H1 (cell line): ENCODE data around the gene ALDH3A1. TPM values are rescaled to one million over a fixed set of nuclear protein-coding genes. Genes with fewer than 3 reads are reported as not detected.

Experiments
- CTCF ChIA-PET: fragments of 300-600 bp; sonication (Branson Sonifier 250); formaldehyde crosslinking; loops from one replicate; lab custom pipeline; 2021; ENCODE audit not compliant: partially characterized antibody; lab: Charles Lee
- POLR2A ChIA-PET: fragments of 300-600 bp; sonication (Branson Sonifier 250); formaldehyde crosslinking; loops from one replicate; lab custom pipeline; 2021; ENCODE audit warnings: inconsistent platforms; ENCODE audit not compliant: partially characterized antibody; lab: Charles Lee
- DNase-seq, 2 experiments: peaks; one replicate each; pipeline versions ENCODE4 v3.0.0 to v3.0.0-alpha.2; 2010 to 2022; ENCODE audit warnings: low spot score in 2 of 2, low read depth in 1 of 2, mixed read lengths in 1 of 2
- FAIRE-seq: peaks from 2 replicates; lab custom pipeline; 2011; peaks lifted over from hg19 to GRCh38; lab: Jason Lieb, UNC
- H2AFZ ChIP-seq: 2 replicates; pipeline ENCODE4 v1.8.1; 2012; ENCODE audit warnings: low read length, inconsistent platforms
- H2AK5ac ChIP-seq: 2 replicates; pipeline ENCODE4 v1.6.1; 2013; ENCODE audit warnings: low read depth, low read length
- H2BK120ac ChIP-seq: replicated peaks from 2 replicates; pipeline ENCODE3; 2013; ENCODE audit warnings: low read depth, low read length, inconsistent platforms
- H2BK12ac ChIP-seq: 2 replicates; pipeline ENCODE4 v1.6.1; 2013; ENCODE audit warnings: low read depth, low read length
- H2BK15ac ChIP-seq: 2 replicates; pipeline ENCODE4 v1.6.1; 2013; ENCODE audit warnings: low read length
- H2BK20ac ChIP-seq: 2 replicates; pipeline ENCODE4 v1.6.1; 2013; ENCODE audit warnings: low read length
- H2BK5ac ChIP-seq: 2 replicates; pipeline ENCODE4 v1.6.1; 2013; ENCODE audit warnings: low read depth, low read length
- H3K14ac ChIP-seq: 2 replicates; pipeline ENCODE4 v1.6.1; 2013; ENCODE audit warnings: inconsistent platforms; ENCODE audit not compliant: insufficient read length
- H3K18ac ChIP-seq: 2 replicates; pipeline ENCODE4 v1.6.1; 2013; ENCODE audit warnings: low read length; ENCODE audit errors: extremely low read depth
- H3K23ac ChIP-seq: 2 replicates; pipeline ENCODE4 v1.6.1; 2013; ENCODE audit warnings: inconsistent platforms; ENCODE audit not compliant: insufficient read length
- H3K23me2 ChIP-seq: 2 replicates; pipeline ENCODE4 v1.6.1; 2013; ENCODE audit warnings: low read depth, low read length
- H3K27ac ChIP-seq: 2 replicates; pipeline ENCODE4 v1.6.1; 2011; ENCODE audit warnings: low read depth, low read length, inconsistent platforms
- H3K27me3 ChIP-seq, 4 experiments: replicated peaks in 1 of 4; 1 replicate in 1 of 4; 2 replicates in 3 of 4; pipeline versions ENCODE4 v1.6.1 to v1.8.1; 2011 to 2013; ENCODE audit warnings: low read length in 3 of 4, mild to moderate bottlenecking in 3 of 4, inconsistent platforms in 2 of 4, mixed read lengths in 2 of 4, moderate library complexity in 1 of 4; ENCODE audit not compliant: control insufficient read depth in 3 of 4, insufficient read depth in 3 of 4; ENCODE audit errors: extremely low read depth in 1 of 4
- H3K36me3 ChIP-seq, 4 experiments: 2 replicates each; pipeline versions ENCODE4 v1.6.1 to v1.8.1; 2011 to 2013; ENCODE audit warnings: mild to moderate bottlenecking in 4 of 4, low read length in 3 of 4, moderate library complexity in 2 of 4, control low read depth in 1 of 4, inconsistent platforms in 1 of 4; ENCODE audit not compliant: insufficient read depth in 4 of 4, control insufficient read depth in 2 of 4
- H3K4ac ChIP-seq: replicated peaks from 2 replicates; pipeline ENCODE3; 2013; ENCODE audit warnings: low read length, low read depth, mixed read lengths, inconsistent platforms; ENCODE audit not compliant: insufficient read length
- H3K4me1 ChIP-seq, 4 experiments: replicated peaks in 1 of 4; 1 replicate in 1 of 4; 2 replicates in 3 of 4; pipeline versions ENCODE4 v1.6.1 to v1.8.1; 2011 to 2013; ENCODE audit warnings: low read length in 3 of 4, inconsistent platforms in 2 of 4, mixed read lengths in 1 of 4; ENCODE audit not compliant: insufficient read depth in 4 of 4, control insufficient read depth in 3 of 4
- H3K4me2 ChIP-seq, 2 experiments: 2 replicates each; pipeline versions ENCODE4 v1.6.1 to v1.8.1; 2011 to 2013; ENCODE audit warnings: low read depth in 2 of 2, low read length in 2 of 2, control low read depth in 1 of 2, inconsistent platforms in 1 of 2, mild to moderate bottlenecking in 1 of 2; ENCODE audit not compliant: insufficient read depth in 1 of 2
- H3K4me3 ChIP-seq, 4 experiments: fragments of 200-600, 300-600 bp in 1 of 4; sonication (generic), shearing (Covaris generic), sonication (Bioruptor Twin) in 1 of 4; 2 replicates each; pipeline versions ENCODE4 v1.5.1 to v1.8.1; 2011 to 2016; ENCODE audit warnings: low read length in 4 of 4, low read depth in 3 of 4, control low read depth in 2 of 4, inconsistent platforms in 2 of 4, mild to moderate bottlenecking in 2 of 4, mixed read lengths in 1 of 4, moderate library complexity in 1 of 4; ENCODE audit not compliant: insufficient read depth in 2 of 4; ENCODE audit errors: extremely low read depth in 1 of 4
- H3K56ac ChIP-seq: replicated peaks from 2 replicates; pipeline ENCODE3; 2013; ENCODE audit warnings: low read depth, mild to moderate bottlenecking, mixed read lengths, low read length, inconsistent platforms; ENCODE audit not compliant: insufficient read length
- H3K79me1 ChIP-seq: 2 replicates; pipeline ENCODE4 v1.6.1; 2013; ENCODE audit warnings: low read depth, low read length, control low read depth
- H3K79me2 ChIP-seq, 2 experiments: 2 replicates each; pipeline versions ENCODE4 v1.6.1 to v1.8.1; 2012 to 2013; ENCODE audit warnings: low read length in 2 of 2, mild to moderate bottlenecking in 2 of 2, inconsistent platforms in 1 of 2; ENCODE audit not compliant: insufficient read depth in 2 of 2, control insufficient read depth in 1 of 2
- H3K9ac ChIP-seq, 4 experiments: replicated peaks in 1 of 4; 1 replicate in 1 of 4; 2 replicates in 3 of 4; pipeline versions ENCODE4 v1.6.1 to v1.8.1; 2011 to 2013; ENCODE audit warnings: low read depth in 3 of 4, low read length in 3 of 4, control low read depth in 2 of 4, mild to moderate bottlenecking in 2 of 4, moderate library complexity in 2 of 4, inconsistent platforms in 1 of 4; ENCODE audit errors: extremely low read depth in 1 of 4
- H3K9me3 ChIP-seq, 2 experiments: 2 replicates each; pipeline versions ENCODE4 v1.6.1 to v1.8.1; 2012 to 2013; ENCODE audit warnings: mild to moderate bottlenecking in 2 of 2, moderate library complexity in 2 of 2, control low read depth in 1 of 2, inconsistent platforms in 1 of 2, low read depth in 1 of 2, low read length in 1 of 2, mixed read lengths in 1 of 2; ENCODE audit not compliant: insufficient read depth in 2 of 2
- H4K20me1 ChIP-seq, 2 experiments: replicated peaks in 1 of 2; 2 replicates each; pipeline versions ENCODE3 to v1.8.1; 2011 to 2013; ENCODE audit warnings: inconsistent platforms in 2 of 2, low read length in 2 of 2, mild to moderate bottlenecking in 1 of 2; ENCODE audit not compliant: insufficient read depth in 2 of 2, control insufficient read depth in 1 of 2
- H4K5ac ChIP-seq: 2 replicates; pipeline ENCODE4 v1.6.1; 2013; ENCODE audit warnings: low read length, low read depth, mixed read lengths, inconsistent platforms; ENCODE audit not compliant: insufficient read length
- H4K8ac ChIP-seq: 2 replicates; pipeline ENCODE4 v1.8.0; 2013; ENCODE audit warnings: mild to moderate bottlenecking, moderate library complexity, low read length, inconsistent platforms; ENCODE audit not compliant: insufficient read depth; ENCODE audit errors: extremely low read depth
- H4K91ac ChIP-seq: replicated peaks from 2 replicates; pipeline ENCODE3; 2013; ENCODE audit warnings: low read length, mixed read lengths, inconsistent platforms; ENCODE audit not compliant: insufficient read length
- ASH2L ChIP-seq: fragments of 200-600, 300-600 bp; sonication (generic); IDR thresholded peaks from one replicate; pipeline ENCODE4 v1.7.1; 2017; ENCODE audit warnings: low read length
- BACH1 ChIP-seq: IDR thresholded peaks from 2 replicates; pipeline ENCODE4 v1.6.1; 2012; ENCODE audit warnings: low read length, improper control_type of control experiment
- CBX5 ChIP-seq: fragments of 300-800, 300-1000 bp; sonication (generic); IDR thresholded peaks from 2 replicates; pipeline ENCODE4 v1.7.1; 2016; ENCODE audit warnings: antibody characterized with exemption, low read length, low read depth
- CTBP2 ChIP-seq: IDR thresholded peaks from 2 replicates; pipeline ENCODE4 v1.7.0; 2011; ENCODE audit warnings: borderline replicate concordance, mild to moderate bottlenecking, moderate library complexity, mixed read lengths, low read length; ENCODE audit not compliant: insufficient read depth, insufficient read length
- E2F6 ChIP-seq: IDR thresholded peaks from 2 replicates; pipeline ENCODE4 v1.6.1; 2012; ENCODE audit warnings: inconsistent platforms
- GABPA ChIP-seq: IDR thresholded peaks from 2 replicates; pipeline ENCODE4 v1.6.1; 2011; ENCODE audit warnings: mild to moderate bottlenecking, low read length, moderate library complexity, borderline replicate concordance; ENCODE audit not compliant: insufficient read depth
- HDAC6 ChIP-seq: IDR thresholded peaks from one replicate; pipeline ENCODE4 v1.7.1; 2012; ENCODE audit warnings: low read depth, mild to moderate bottlenecking, inconsistent platforms, low read length, moderate library complexity
- KDM5A ChIP-seq: fragments of 200-600 bp; IDR thresholded peaks from 2 replicates; pipeline ENCODE4 v1.7.1; 2012; ENCODE audit warnings: mild to moderate bottlenecking, low read length, inconsistent platforms, mixed read lengths
- MAFK ChIP-seq: IDR thresholded peaks from 2 replicates; pipeline ENCODE4 v1.6.1; 2012; ENCODE audit warnings: low read depth, mild to moderate bottlenecking, improper control_type of control experiment, low read length
- POLR2AphosphoS5 ChIP-seq: IDR thresholded peaks from 2 replicates; pipeline ENCODE4 v1.6.1; 2011; ENCODE audit warnings: low read depth, low read length
- RFX5 ChIP-seq: IDR thresholded peaks from 2 replicates; pipeline ENCODE4 v1.6.1; 2011; ENCODE audit warnings: low read depth, low read length, improper control_type of control experiment, borderline replicate concordance
- RXRA ChIP-seq: IDR thresholded peaks from 2 replicates; pipeline ENCODE4 v1.6.1; 2011; ENCODE audit warnings: low read depth, mild to moderate bottlenecking, low read length, moderate library complexity; ENCODE audit not compliant: insufficient read depth
- TBP ChIP-seq: IDR thresholded peaks from 2 replicates; pipeline ENCODE4 v1.6.1; 2011; ENCODE audit warnings: low read depth, low read length, improper control_type of control experiment
- WGBS, 2 experiments: shearing (Covaris generic) in 1 of 2; methylation state at CpG; one replicate each; pipeline versions ENCODE4 v1.1.6 to v1.1.7; 2013 to 2015; ENCODE audit warnings: low lambda C conversion rate in 2 of 2, mixed read lengths in 2 of 2, inconsistent platforms in 1 of 2, low coverage in 1 of 2, missing lambda C conversion rate in 1 of 2; ENCODE audit not compliant: insufficient replicate concordance in 2 of 2, insufficient coverage in 1 of 2, insufficient read length in 1 of 2; ENCODE audit errors: extremely low coverage in 1 of 2, missing lambda C conversion rate in 1 of 2; 5-methylcytosine and 5-hydroxymethylcytosine counted together
- polyA plus RNA-seq, 7 experiments: library from polyadenylated mRNA; depleted of rRNA in 3 of 7; stranded (reverse) in 5 of 7; unstranded in 2 of 7; fragments of >200 nt in 5 of 7; fragments of 200-250 nt in 2 of 7; gene quantifications; 1 replicate in 5 of 7; 2 replicates in 1 of 7; 4 replicates in 1 of 7; pipeline versions ENCODE4 v1.2.1 to v1.2.3, GENCODE V29; 2011 to 2013; ENCODE audit warnings: missing spikeins in 2 of 7, mixed read lengths in 2 of 7
- total RNA-seq: library from RNA; stranded (reverse); fragmentation: NEBNext Ultra II Directional; extraction: Animal tissue kit (Norgen Biotek cat#: 25700); gene quantifications from 2 replicates; pipeline ENCODE4 v1.2.1, GENCODE V29; 2021

ALDH3A1 gene
- total and polyA plus RNA-seq, 2 of the 8 experiments (the other 6 are each of a cell fraction or from before 2014, with no cell fraction given): 0.37 to 1.4 TPM

GRCh38 chr17:19768046-19768782, 20.1 kb upstream of the ALDH3A1 start:
- peaks cover 0 to 5% (median 0%) of the 10 kb centered on the region in 4 experiments; a peak in 2 of 7 replicates for H3K4me1 ChIP-seq
- no peaks in the 10 kb centered on the region for H3K79me1 ChIP-seq
- no peak overlapping the region for H3K14ac ChIP-seq
- H2AFZ ChIP-seq: no peak overlapping the region
- H2BK15ac ChIP-seq: no peak overlapping the region
- no peak overlapping the region for H3K27ac ChIP-seq
- no peak overlapping the region for H4K8ac ChIP-seq
- no peak overlapping the region for H2AK5ac ChIP-seq
- FAIRE-seq: no peak
- no peak overlapping the region for H2BK5ac ChIP-seq
- H3K4me3 ChIP-seq: no peak overlapping the region
- POLR2A ChIA-PET: no interaction called here
- H3K36me3 ChIP-seq: no peaks in the 10 kb centered on the region
- no peaks in the 10 kb centered on the region for H3K9me3 ChIP-seq
- no peak overlapping the region for H3K56ac ChIP-seq
- no peak for DNase-seq
- no peak overlapping the region for H2BK12ac ChIP-seq
- H3K18ac ChIP-seq: no peak overlapping the region
- H2BK120ac ChIP-seq: no peak overlapping the region
- no peak overlapping the region for H4K91ac ChIP-seq
- H3K9ac ChIP-seq: no peak overlapping the region
- no peaks in the 10 kb centered on the region for H4K20me1 ChIP-seq
- WGBS, 2 experiments: 83% methylated on average over 10 of the region's 10 CpGs; no CpG with 5 or more reads in 1 of the 2 experiments
- CTCF ChIA-PET: interaction anchor here (0.7 to 8.7 kb wide), 7 partner anchors 18 to 274 kb away, joined by 3 to 52 read pairs (median 7); no protein-coding TSS in a partner anchor
- H3K23ac ChIP-seq: no peak overlapping the region
- H3K27me3 ChIP-seq: no peaks in the 10 kb centered on the region
- H3K4ac ChIP-seq: no peak overlapping the region
- no peak overlapping the region for H4K5ac ChIP-seq
- H3K79me2 ChIP-seq: no peaks in the 10 kb centered on the region
- H3K23me2 ChIP-seq: no peaks in the 10 kb centered on the region
- H3K4me2 ChIP-seq: no peak overlapping the region
- H2BK20ac ChIP-seq: no peak overlapping the region
- no peak for TF ChIP-seq CTBP2
- no peak for TF ChIP-seq RFX5
- TF ChIP-seq KDM5A: no peak
- TF ChIP-seq MAFK: no peak
- no peak for TF ChIP-seq GABPA
- no peak for TF ChIP-seq POLR2AphosphoS5
- no peak for TF ChIP-seq RXRA
- TF ChIP-seq ASH2L: no peak
- TF ChIP-seq CBX5: no peak
- no peak for TF ChIP-seq TBP
- TF ChIP-seq BACH1: no peak
- no peak for TF ChIP-seq HDAC6
- TF ChIP-seq E2F6: no peak
